IMR-90 (cell line): ENCODE measurements around the gene NOS1AP. TPM values are rescaled to one million over a fixed set of nuclear protein-coding genes. Genes with fewer than 3 reads are reported as not detected.
A peak's percentile ranks its signal among the peaks of the same experiment; 100 is the strongest.

Source experiments
- ATAC-seq: fragments of 200-7000 bp; cut with Tn5 transposase; 2 replicates; pipeline ENCODE4 v1.9.1; 2020; ENCODE audit warnings: low read depth, mild to moderate bottlenecking, moderate library complexity
- BruUV-seq: library from RNA; stranded (reverse); fragments of 400-500 nt; replicated peaks from 2 replicates; lab custom pipeline; 2021; lab: Mats Ljungman, UMichigan
- CTCF ChIA-PET: fragments of 300-600 bp; formaldehyde crosslinking; extraction: SDS; loops from one replicate; lab custom pipeline; 2021; ENCODE audit warnings: antibody characterized with exemption; lab: Yijun Ruan, JAX
- POLR2A ChIA-PET: fragments of 300-600 bp; sonication (Branson Sonifier 250); formaldehyde crosslinking; loops from one replicate; lab custom pipeline; 2022; ENCODE audit warnings: antibody characterized with exemption; ENCODE audit not compliant: unreplicated experiment; lab: Charles Lee
- DNase-seq: peaks from one replicate; pipeline ENCODE4 v3.0.0; 2013
- H2AFZ ChIP-seq: replicated peaks from 2 replicates; pipeline ENCODE3; 2013; ENCODE audit warnings: low read length, mild to moderate bottlenecking; ENCODE audit not compliant: poor library complexity
- H2AK5ac ChIP-seq: 2 replicates; pipeline ENCODE4 v1.6.1; 2013; ENCODE audit warnings: low read depth, low read length, inconsistent platforms
- H2AK9ac ChIP-seq: replicated peaks from 2 replicates; pipeline ENCODE3; 2013; ENCODE audit warnings: mild to moderate bottlenecking, low read depth, low read length, moderate library complexity; ENCODE audit not compliant: poor library complexity
- H2BK120ac ChIP-seq: 2 replicates; pipeline ENCODE4 v1.6.1; 2013; ENCODE audit warnings: low read depth, low read length, inconsistent platforms
- H2BK15ac ChIP-seq: 3 replicates; pipeline ENCODE4 v1.6.1; 2013; ENCODE audit warnings: low read depth, low read length, inconsistent platforms
- H2BK20ac ChIP-seq: 2 replicates; pipeline ENCODE4 v1.6.1; 2013; ENCODE audit warnings: low read depth, mild to moderate bottlenecking, inconsistent platforms, low read length, moderate library complexity
- H2BK5ac ChIP-seq: 2 replicates; pipeline ENCODE4 v1.6.1; 2013; ENCODE audit warnings: mild to moderate bottlenecking, low read depth, low read length, inconsistent platforms; ENCODE audit not compliant: poor library complexity, severe bottlenecking
- H3K14ac ChIP-seq: replicated peaks from 2 replicates; pipeline ENCODE4 v1.6.1; 2013; ENCODE audit warnings: low read depth, low read length, inconsistent platforms
- H3K18ac ChIP-seq: 2 replicates; pipeline ENCODE4 v1.6.1; 2013; ENCODE audit warnings: low read depth, low read length, control low read depth
- H3K23ac ChIP-seq: 2 replicates; pipeline ENCODE4 v1.6.1; 2013; ENCODE audit warnings: low read depth, low read length, inconsistent platforms
- H3K27ac ChIP-seq: 2 replicates; pipeline ENCODE4 v1.5.1; 2013; ENCODE audit warnings: mild to moderate bottlenecking, control low read depth, low read length; ENCODE audit not compliant: insufficient read depth
- H3K27me3 ChIP-seq: 2 replicates; pipeline ENCODE4 v1.6.1; 2013; ENCODE audit warnings: low read length; ENCODE audit not compliant: control insufficient read depth, insufficient read depth
- H3K36me3 ChIP-seq: 2 replicates; pipeline ENCODE4 v1.6.1; 2013; ENCODE audit warnings: low read length, mixed read lengths; ENCODE audit not compliant: control insufficient read depth, insufficient read depth
- H3K4ac ChIP-seq: 2 replicates; pipeline ENCODE4 v1.6.1; 2013; ENCODE audit warnings: low read depth, low read length, inconsistent platforms
- H3K4me1 ChIP-seq: 2 replicates; pipeline ENCODE4 v1.6.1; 2013; ENCODE audit warnings: low read length, mixed read lengths; ENCODE audit not compliant: control insufficient read depth, insufficient read depth
- H3K4me2 ChIP-seq: 2 replicates; pipeline ENCODE4 v1.6.1; 2013; ENCODE audit warnings: low read depth, mild to moderate bottlenecking, control low read depth, low read length, moderate library complexity
- H3K4me3 ChIP-seq: 2 replicates; pipeline ENCODE4 v1.5.1; 2013; ENCODE audit warnings: low read depth, mild to moderate bottlenecking, control low read depth, low read length, moderate library complexity; ENCODE audit not compliant: insufficient read depth
- H3K56ac ChIP-seq: 2 replicates; pipeline ENCODE4 v1.6.1; 2013; ENCODE audit warnings: low read length, inconsistent platforms; ENCODE audit not compliant: insufficient read depth; ENCODE audit errors: extremely low read depth
- H3K79me1 ChIP-seq, 2 experiments: 2 replicates each; pipeline ENCODE4 v1.6.1; 2013; ENCODE audit warnings: low read length in 2 of 2, inconsistent platforms in 1 of 2, low read depth in 1 of 2
- H3K9ac ChIP-seq: 2 replicates; pipeline ENCODE4 v1.6.1; 2013; ENCODE audit warnings: low read depth, low read length, control low read depth
- H3K9me1 ChIP-seq: 2 replicates; pipeline ENCODE4 v1.6.1; 2013; ENCODE audit warnings: low read length, inconsistent platforms; ENCODE audit not compliant: insufficient read depth
- H3K9me3 ChIP-seq: 2 replicates; pipeline ENCODE4 v1.6.1; 2013; ENCODE audit warnings: low read length; ENCODE audit not compliant: control insufficient read depth, insufficient read depth
- H4K20me1 ChIP-seq: 2 replicates; pipeline ENCODE4 v1.6.1; 2013; ENCODE audit warnings: low read length, inconsistent platforms; ENCODE audit not compliant: insufficient read depth
- H4K5ac ChIP-seq: 2 replicates; pipeline ENCODE4 v1.6.1; 2013; ENCODE audit warnings: mild to moderate bottlenecking, low read depth, low read length, control low read depth
- H4K8ac ChIP-seq, 2 experiments: 2 replicates each; pipeline ENCODE4 v1.6.1; 2013; ENCODE audit warnings: low read depth in 2 of 2, low read length in 2 of 2, control low read depth in 1 of 2, inconsistent platforms in 1 of 2
- H4K91ac ChIP-seq: 2 replicates; pipeline ENCODE4 v1.6.1; 2013; ENCODE audit warnings: low read depth, low read length, inconsistent platforms; ENCODE audit not compliant: insufficient read depth
- BHLHE40 ChIP-seq: fragments of 150-350 bp; IDR thresholded peaks from 2 replicates; pipeline ENCODE4 v1.6.1; 2016; ENCODE audit warnings: mild to moderate bottlenecking, low read depth, low read length
- MAZ ChIP-seq: IDR thresholded peaks from 2 replicates; pipeline ENCODE4 v1.6.1; 2012; ENCODE audit warnings: low read depth, mild to moderate bottlenecking, low read length, improper control_type of control experiment, moderate library complexity, borderline replicate concordance
- RCOR1 ChIP-seq: IDR thresholded peaks from 2 replicates; pipeline ENCODE4 v1.6.1; 2012; ENCODE audit warnings: mild to moderate bottlenecking, low read length, improper control_type of control experiment; ENCODE audit not compliant: insufficient replicate concordance
- USF2 ChIP-seq: fragments of 150-350 bp; IDR thresholded peaks from 2 replicates; pipeline ENCODE4 v1.6.1; 2017; ENCODE audit warnings: mild to moderate bottlenecking, antibody characterized with exemption, low read length, low read depth
- dilution Hi-C: fragments of 300-500 bp; cut with HindIII; formaldehyde crosslinking; loops from one replicate; pipeline ENCODE4 v1.14.3; 2018; ENCODE audit warnings: low sequenced_read_pairs; ENCODE audit not compliant: unreplicated experiment
- in situ Hi-C: fragments of 300-500 bp; cut with MboI; formaldehyde crosslinking; loops from 3 replicates; pipeline ENCODE4 v1.14.3; 2019; ENCODE audit warnings: low sequenced_read_pairs, inconsistent platforms, mixed read lengths
- intact Hi-C: fragments of 100-400 bp; cut with micrococcal nuclease; formaldehyde crosslinking; loops from 2 replicates; pipeline ENCODE4 v1.10.0; 2022
- polyA plus RNA-seq, 3 experiments: library from polyadenylated mRNA; depleted of rRNA; stranded (reverse); fragments of >200 nt; gene quantifications; 2 replicates each; pipeline ENCODE4 v1.2.3, GENCODE V29; 2012; ENCODE audit warnings: low replicate concordance in 1 of 3
- total RNA-seq: library from RNA; depleted of rRNA; stranded (reverse); fragments of >200 nt; gene quantifications from 2 replicates; pipeline ENCODE4 v1.2.3, GENCODE V29; 2012

Gene NOS1AP
- total and polyA plus RNA-seq, 2 of the 4 experiments (the other 2 are of a cell fraction) = 0.18 to 0.19 TPM

- BruUV-seq = no TSS peak
- Histone ChIP-seq H4K5ac (no peak overlapping the region), H3K56ac (no peak overlapping the region), H4K20me1 (no peaks in the 10 kb centered on the region), H3K79me1 (no peaks in the 10 kb centered on the region), H3K27ac (no peak overlapping the region), H2AK5ac (no peak overlapping the region), H3K4me1 (no peaks in the 10 kb centered on the region), H2AFZ (peak overlapping the region; percentile 52), H3K23ac (no peak overlapping the region), H4K91ac (no peak overlapping the region), H3K4ac (no peak overlapping the region), H2BK5ac (no peak overlapping the region), H3K4me2 (no peak overlapping the region), H3K27me3 (peaks cover 3% of the 10 kb centered on the region; the same call in 1 of the 2 replicates), H2BK20ac (no peak overlapping the region), H3K9me3 (no peaks in the 10 kb centered on the region), H3K14ac (no peak overlapping the region), H3K36me3 (no peaks in the 10 kb centered on the region), H2BK15ac (no peak overlapping the region), H3K9me1 (no peaks in the 10 kb centered on the region), H3K9ac (no peak overlapping the region), H2BK120ac (no peak overlapping the region), H3K4me3 (no peak overlapping the region), H2AK9ac (no peak overlapping the region), H4K8ac (no peak overlapping the region), H3K18ac (no peak overlapping the region)
- ChIA-PET POLR2A (no interaction called here), CTCF (no interaction called here)
- TF ChIP-seq MAZ (no peak), USF2 (no peak), RCOR1 (no peak), BHLHE40 (no peak)
- no peak for ATAC-seq
- in situ Hi-C loops (no loop called here), dilution Hi-C loops (no loop called here), intact Hi-C loops (no loop called here)
- no peak for DNase-seq
Measured at GRCh38 chr1:162180813-162181212, 111.3 kb downstream of the NOS1AP start.
